ENCODE measurements around the gene RFT1. TPM values are rescaled to one million over a fixed set of nuclear protein-coding genes. Genes with fewer than 3 reads are reported as not detected.

RFT1 gene
- polyA plus RNA-seq, 3 donors: 8.2 to 34.9 (median 25.6) TPM

DNA sequence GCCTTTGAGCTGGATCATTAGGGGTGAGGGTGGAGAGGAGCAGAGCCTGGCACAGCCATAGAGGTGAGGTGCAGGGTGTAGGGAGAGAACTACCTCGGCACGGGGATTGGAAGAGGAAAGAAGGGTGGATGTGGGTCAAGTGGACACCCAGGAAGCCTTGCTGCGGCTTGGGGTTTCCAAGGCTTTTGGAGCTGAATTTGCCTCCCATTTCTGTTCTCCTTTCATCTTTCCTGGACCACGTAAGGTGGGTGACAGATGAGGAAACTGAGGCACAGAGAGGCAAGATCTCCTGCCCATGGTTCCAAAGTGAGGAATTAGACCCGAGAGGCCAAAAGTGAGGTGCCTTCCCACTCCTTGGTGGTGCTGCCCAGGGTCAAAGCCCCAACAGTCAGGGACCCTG lies 48.9 kb downstream of the RFT1 start:
- WGBS (ENCODE audit: insufficient coverage): 90% methylated on average over 3 of the region's 5 CpGs
- Mint-ChIP-seq H3K27me3 (ENCODE audit: low read depth in 3 of 3) (peaks cover 0 to 4% (median 0%) of the 10 kb centered on the region in 3 donors), H3K9me3 (no peaks in the 10 kb centered on the region), H3K36me3 (peaks cover 14 to 25% of the 10 kb centered on the region in 2 donors), H3K27ac (peak overlapping the region in 1 of 7 donors; percentile 48), H3K4me3 (no peak overlapping the region), H3K4me1 (peaks cover 5% of the 10 kb centered on the region)
- Histone ChIP-seq H3K4me1 (ENCODE audit: control insufficient read depth in 1 of 2, insufficient read depth in 2 of 2, low read length in 2 of 2) (no peaks in the 10 kb centered on the region), H3K9me3 (replicated peaks in 1 of 2; ENCODE audit: control insufficient read depth in 1 of 2, insufficient read depth in 1 of 2, low read length in 2 of 2) (no peaks in the 10 kb centered on the region), H4K20me1 (ENCODE audit: insufficient read depth, low read length) (no peaks in the 10 kb centered on the region), H3K36me3 (replicated peaks in 1 of 2; ENCODE audit: control insufficient read depth in 1 of 2, insufficient read depth in 2 of 2, low read length in 2 of 2) (peaks cover 7 to 20% of the 10 kb centered on the region in 2 donors), H2AFZ (ENCODE audit: insufficient read depth, low read depth, low read length, poor library complexity, severe bottlenecking) (no peak overlapping the region), H3K27ac (ENCODE audit: low read depth in 1 of 2, low read length in 2 of 2) (no peak overlapping the region), H3K79me2 (ENCODE audit: insufficient read depth, low read length) (no peaks in the 10 kb centered on the region), H3K4me3 (replicated peaks in 1 of 3; ENCODE audit: low read depth in 2 of 3, low read length in 3 of 3) (no peak overlapping the region), H3K27me3 (ENCODE audit: control insufficient read depth in 2 of 2, insufficient read depth in 2 of 2, low read length in 2 of 2) (no peaks in the 10 kb centered on the region), H3K9ac (ENCODE audit: insufficient read depth, low read length, poor library complexity, severe bottlenecking) (no peak overlapping the region), H3K4me2 (replicated peaks; ENCODE audit: extremely low read depth, low read length, poor library complexity, severe bottlenecking) (no peak overlapping the region)
- intact Hi-C loops (cut with micrococcal nuclease): no loop called here
- TF ChIP-seq, protein P1, sequence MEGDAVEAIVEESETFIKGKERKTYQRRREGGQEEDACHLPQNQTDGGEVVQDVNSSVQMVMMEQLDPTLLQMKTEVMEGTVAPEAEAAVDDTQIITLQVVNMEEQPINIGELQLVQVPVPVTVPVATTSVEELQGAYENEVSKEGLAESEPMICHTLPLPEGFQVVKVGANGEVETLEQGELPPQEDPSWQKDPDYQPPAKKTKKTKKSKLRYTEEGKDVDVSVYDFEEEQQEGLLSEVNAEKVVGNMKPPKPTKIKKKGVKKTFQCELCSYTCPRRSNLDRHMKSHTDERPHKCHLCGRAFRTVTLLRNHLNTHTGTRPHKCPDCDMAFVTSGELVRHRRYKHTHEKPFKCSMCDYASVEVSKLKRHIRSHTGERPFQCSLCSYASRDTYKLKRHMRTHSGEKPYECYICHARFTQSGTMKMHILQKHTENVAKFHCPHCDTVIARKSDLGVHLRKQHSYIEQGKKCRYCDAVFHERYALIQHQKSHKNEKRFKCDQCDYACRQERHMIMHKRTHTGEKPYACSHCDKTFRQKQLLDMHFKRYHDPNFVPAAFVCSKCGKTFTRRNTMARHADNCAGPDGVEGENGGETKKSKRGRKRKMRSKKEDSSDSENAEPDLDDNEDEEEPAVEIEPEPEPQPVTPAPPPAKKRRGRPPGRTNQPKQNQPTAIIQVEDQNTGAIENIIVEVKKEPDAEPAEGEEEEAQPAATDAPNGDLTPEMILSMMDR (IDR thresholded peaks at IDR 0.05): no peak
- no peak for DNase-seq

DNA sequence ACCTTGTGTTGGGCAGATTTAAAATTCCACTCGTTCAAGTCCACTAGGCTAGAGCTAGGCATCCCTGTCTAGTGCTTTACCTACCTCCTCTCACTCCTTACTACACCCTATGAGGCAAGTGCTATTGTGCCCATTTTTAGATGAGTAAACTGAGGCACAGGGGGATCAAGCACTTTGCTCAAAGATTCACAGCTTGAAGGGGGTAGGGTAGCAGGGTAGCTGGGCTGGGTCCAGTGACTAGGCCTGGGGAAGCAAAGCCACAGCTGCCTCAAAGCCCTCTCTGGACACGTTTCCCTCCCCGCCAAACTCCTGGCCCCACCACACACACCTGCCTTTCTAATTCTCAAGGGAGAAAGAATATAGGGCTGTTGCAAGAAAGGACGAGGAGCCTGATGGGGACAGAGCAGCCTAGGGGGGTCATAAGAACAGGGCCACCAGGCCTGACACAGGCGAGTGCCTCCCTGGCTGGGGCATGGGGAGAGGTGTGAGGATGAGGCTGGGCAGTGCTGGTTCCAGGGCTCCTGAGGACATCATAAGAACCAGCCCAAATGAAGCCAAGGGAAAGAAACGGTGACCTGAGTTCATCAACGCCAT lies 49.5 kb downstream of the RFT1 start:
- Histone ChIP-seq H3K4me3 (replicated peaks in 1 of 3; ENCODE audit: low read depth in 2 of 3, low read length in 3 of 3) (no peak overlapping the region), H3K9ac (ENCODE audit: insufficient read depth, low read length, poor library complexity, severe bottlenecking) (no peak overlapping the region), H3K36me3 (replicated peaks in 1 of 2; ENCODE audit: control insufficient read depth in 1 of 2, insufficient read depth in 2 of 2, low read length in 2 of 2) (peaks cover 7 to 19% of the 10 kb centered on the region in 2 donors), H3K4me1 (ENCODE audit: control insufficient read depth in 1 of 2, insufficient read depth in 2 of 2, low read length in 2 of 2) (peaks cover 0 to 4% of the 10 kb centered on the region in 2 donors), H3K4me2 (replicated peaks; ENCODE audit: extremely low read depth, low read length, poor library complexity, severe bottlenecking) (no peak overlapping the region), H3K27me3 (ENCODE audit: control insufficient read depth in 2 of 2, insufficient read depth in 2 of 2, low read length in 2 of 2) (no peaks in the 10 kb centered on the region), H3K9me3 (replicated peaks in 1 of 2; ENCODE audit: control insufficient read depth in 1 of 2, insufficient read depth in 1 of 2, low read length in 2 of 2) (no peaks in the 10 kb centered on the region), H4K20me1 (ENCODE audit: insufficient read depth, low read length) (no peaks in the 10 kb centered on the region), H3K79me2 (ENCODE audit: insufficient read depth, low read length) (no peaks in the 10 kb centered on the region), H2AFZ (ENCODE audit: insufficient read depth, low read depth, low read length, poor library complexity, severe bottlenecking) (no peak overlapping the region), H3K27ac (ENCODE audit: low read depth in 1 of 2, low read length in 2 of 2) (no peak overlapping the region)
- Mint-ChIP-seq H3K4me3 (no peak overlapping the region), H3K27ac (no peak overlapping the region), H3K9me3 (no peaks in the 10 kb centered on the region), H3K27me3 (ENCODE audit: low read depth in 3 of 3) (peaks cover 0 to 4% (median 0%) of the 10 kb centered on the region in 3 donors), H3K36me3 (peaks cover 14 to 23% of the 10 kb centered on the region in 2 donors), H3K4me1 (peaks cover 10% of the 10 kb centered on the region)
- DNase-seq: no peak
- intact Hi-C loops (cut with micrococcal nuclease): no loop called here
- WGBS (ENCODE audit: insufficient coverage): 97% methylated on average over 3 of the region's 7 CpGs
- TF ChIP-seq, protein P1 (IDR thresholded peaks at IDR 0.05): no peak

Measured in CD14-positive monocyte (primary cell).